22Rv1 (cell line): ENCODE results near the gene DIPK1B.

Experiments
- CTCF ChIP-seq: fragments of 450-650 bp; IDR thresholded peaks from 2 replicates; pipeline ENCODE4 v1.5.1; 2017; ENCODE audit warnings: mild to moderate bottlenecking
- ZFX ChIP-seq: fragments of 450-650 bp; IDR thresholded peaks from 2 replicates; pipeline ENCODE4 v1.6.1; 2017; ENCODE audit warnings: antibody characterized with exemption, borderline replicate concordance

- TF ChIP-seq CTCF (no peak), ZFX (no peak)
Observed at GRCh38 chr9:136710543-136710942, 1.8 kb upstream of the DIPK1B start.
